ENCODE data around the gene KLF15.

DNA sequence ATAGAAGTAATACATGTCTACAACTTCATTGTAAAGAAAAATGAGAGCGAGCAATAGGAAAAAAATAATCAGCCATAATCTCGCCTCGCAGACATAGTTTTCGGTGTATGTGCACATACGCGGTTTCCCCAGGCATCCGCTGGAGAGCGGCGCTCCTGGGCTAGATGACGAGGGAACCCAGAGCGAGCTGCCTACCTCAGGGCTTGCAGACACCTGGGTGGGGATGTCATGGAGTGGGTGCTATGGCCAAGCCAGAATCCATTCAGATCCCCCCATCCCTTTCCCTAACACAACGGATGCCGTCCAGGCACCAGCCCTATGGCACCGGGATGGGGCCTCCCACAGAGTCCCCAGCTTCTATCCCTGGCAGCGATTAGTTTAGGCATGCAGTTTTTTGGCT lies 33.0 kb upstream of the KLF15 start:
- no peak for TF ChIP-seq GATA2 (IDR thresholded peaks at IDR 0.05; ENCODE audit: low read depth, low read length)
- TF ChIP-seq GATA3 (IDR thresholded peaks at IDR 0.05; ENCODE audit: low read depth, low read length): no peak
